Measurements from ENCODE around the gene MTIF2. TPM values are rescaled to one million over a fixed set of nuclear protein-coding genes. Genes with fewer than 3 reads are reported as not detected.
"Not testable (repeated sequence)": the region's sequence is repeated elsewhere in the genome, so short reads cannot be mapped to it uniquely, and the experiment has no call there.

MTIF2 gene
- total RNA-seq, 1 donor from 2014 or later: 16.8 TPM

DNA sequence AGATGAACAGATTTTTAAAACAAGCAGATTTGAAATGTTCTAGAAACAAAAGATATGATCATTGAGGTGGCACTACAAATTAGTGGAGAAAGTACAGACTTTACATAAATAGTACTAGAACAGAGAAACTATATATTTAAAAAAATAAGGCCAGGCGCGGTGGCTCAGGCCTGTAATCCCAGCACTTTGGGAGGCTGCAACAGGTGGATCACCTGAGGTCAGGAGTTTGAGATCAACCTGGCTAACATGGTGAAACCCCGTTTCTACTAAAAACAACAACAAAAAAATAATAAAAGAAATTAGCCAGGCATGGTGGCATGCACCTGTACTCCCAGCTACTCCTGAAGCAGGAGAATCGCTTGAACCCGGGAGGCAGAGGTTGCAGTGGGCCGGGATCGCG lies 82.2 kb downstream of the MTIF2 start:
- not testable (repeated sequence) for DNase-seq

Small RNA genes within 50 kb of the gene (small RNA-seq; reads per million reads assigned to genes)
- not detected for gene RF00019 (ENCODE audit: low replicate concordance)

Other genes starting within 250 kb of the MTIF2 start
- 225 TPM for gene RTN4, start 218.8 kb downstream of the MTIF2 start, total RNA-seq
- 13.7 TPM for gene CLHC1, start 36.9 kb downstream of the MTIF2 start, total RNA-seq
- gene RPS27A, start 36.5 kb downstream of the MTIF2 start, total RNA-seq: 964 TPM
- 71.1 TPM for gene CCDC88A, start 150.6 kb upstream of the MTIF2 start, total RNA-seq

All from skin of body (tissue), 3 donors.